Inferior parietal cortex (tissue), 1 donor: Measurements from ENCODE around the gene ZNF83.
A peak's percentile ranks its signal among the peaks of the same experiment; 100 is the strongest.
"Not testable (repeated sequence)": the region's sequence is repeated elsewhere in the genome, so short reads cannot be mapped to it uniquely, and the experiment has no call there.

Experiments
- DNase-seq: peaks from one replicate; pipeline ENCODE4 v3.0.0-alpha.2; 2016; ENCODE audit errors: extremely low spot score

ZNF83 gene

GRCh38 chr19:52639996-52640395, 1.8 kb upstream of the ZNF83 start:
- DNase-seq: no peak

DNA sequence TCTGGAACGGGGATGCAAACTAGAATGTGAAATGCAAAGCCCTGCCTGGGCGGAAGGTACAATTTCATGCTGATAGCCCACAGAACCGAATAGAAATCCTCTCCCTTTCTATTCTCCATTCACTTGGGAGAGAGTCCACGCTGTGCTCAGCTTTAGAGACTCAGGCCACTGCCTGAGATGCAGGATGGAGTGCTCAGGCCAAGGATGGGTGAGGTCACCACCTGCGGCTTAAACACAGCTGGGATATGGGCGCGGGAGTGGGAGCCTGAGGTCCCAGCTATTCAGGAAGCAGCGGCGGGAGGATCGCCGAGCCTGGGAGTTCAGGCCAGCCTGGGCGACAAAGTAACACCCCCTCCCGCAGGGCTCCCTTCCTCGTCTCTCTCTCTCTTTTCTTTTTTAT, 446 bp upstream of the ZNF83 start:
- DNase-seq: no peak

GRCh38 chr19:52635786-52636570, 2.2 kb downstream of the ZNF83 start:
- DNase-seq: no peak

DNA sequence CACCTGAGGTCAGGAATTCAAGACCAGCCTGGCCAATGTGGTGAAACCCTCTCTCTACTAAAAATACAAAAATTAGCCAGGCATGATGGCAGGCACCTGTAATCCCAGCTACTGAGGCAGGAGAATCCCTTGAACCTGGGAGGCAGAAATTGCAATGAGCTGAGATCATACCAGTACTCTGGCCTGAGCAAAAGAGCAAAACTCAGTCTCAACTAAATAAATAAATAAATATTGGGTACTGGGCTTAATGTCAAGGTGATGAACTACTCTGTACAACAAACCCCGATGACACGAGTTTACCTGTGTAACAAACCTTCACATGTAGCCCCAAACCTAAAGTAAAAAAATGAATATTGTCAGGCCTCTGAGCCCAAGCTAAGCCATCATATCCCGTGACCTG, 10.7 kb downstream of the ZNF83 start:
- DNase-seq: not testable (repeated sequence)

DNA sequence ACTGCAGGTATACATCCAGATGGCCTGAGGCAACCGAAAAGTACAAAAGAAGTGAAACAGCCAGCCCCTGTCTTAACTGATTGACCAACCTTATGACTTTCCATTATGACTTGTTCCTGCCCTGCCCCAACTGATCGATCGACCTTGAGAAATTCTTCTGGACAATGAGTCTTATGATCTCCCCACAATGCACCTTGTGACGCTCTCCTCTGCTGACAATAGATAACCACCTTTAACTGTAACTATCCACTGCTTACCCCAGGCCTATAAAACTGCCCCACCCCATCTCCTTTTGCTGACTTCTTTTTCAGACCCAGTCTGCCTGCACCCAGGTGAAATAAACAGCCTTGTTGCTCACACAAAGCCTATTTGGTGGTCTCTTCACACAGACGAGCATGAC, 11.2 kb downstream of the ZNF83 start:
- DNase-seq: no peak

DNA sequence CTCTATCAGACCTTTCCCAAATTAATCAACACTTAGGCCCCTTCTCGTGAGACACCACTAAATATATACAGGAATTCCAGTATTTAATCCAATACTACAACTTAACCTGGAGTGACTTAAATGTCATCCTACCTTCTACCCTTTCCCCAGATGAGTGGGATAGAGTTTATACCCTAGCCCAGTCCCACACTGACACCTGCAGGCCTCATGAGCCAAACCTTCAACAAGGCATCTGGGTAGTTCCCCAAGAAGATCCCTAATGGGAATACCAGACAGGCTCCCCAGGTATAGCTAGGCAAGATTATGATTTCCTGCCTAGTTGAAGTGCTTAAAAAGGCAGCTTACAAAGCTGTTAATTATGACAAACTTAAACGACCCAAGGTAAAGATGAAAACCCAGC, 15.9 kb downstream of the ZNF83 start:
- no peak for DNase-seq

DNA sequence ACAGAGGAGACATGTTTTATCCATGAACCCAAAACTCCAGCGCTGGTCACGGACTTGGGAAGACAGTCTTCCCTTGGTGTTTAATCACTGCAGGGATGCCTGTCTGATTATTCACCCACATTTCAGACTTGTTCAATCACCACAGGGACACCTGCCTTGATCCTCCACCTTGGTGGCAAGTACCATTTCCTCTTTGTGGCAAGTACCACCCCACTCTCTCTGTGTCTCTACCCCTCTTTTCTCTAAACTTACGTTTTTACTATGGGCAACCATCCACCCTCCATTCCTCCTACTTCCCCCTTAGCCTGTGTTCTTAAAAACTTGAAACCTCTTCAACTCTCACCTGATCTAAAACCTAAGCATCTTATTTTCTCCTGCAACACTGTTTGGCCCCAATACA, 16.8 kb downstream of the ZNF83 start:
- DNase-seq: no peak

DNA sequence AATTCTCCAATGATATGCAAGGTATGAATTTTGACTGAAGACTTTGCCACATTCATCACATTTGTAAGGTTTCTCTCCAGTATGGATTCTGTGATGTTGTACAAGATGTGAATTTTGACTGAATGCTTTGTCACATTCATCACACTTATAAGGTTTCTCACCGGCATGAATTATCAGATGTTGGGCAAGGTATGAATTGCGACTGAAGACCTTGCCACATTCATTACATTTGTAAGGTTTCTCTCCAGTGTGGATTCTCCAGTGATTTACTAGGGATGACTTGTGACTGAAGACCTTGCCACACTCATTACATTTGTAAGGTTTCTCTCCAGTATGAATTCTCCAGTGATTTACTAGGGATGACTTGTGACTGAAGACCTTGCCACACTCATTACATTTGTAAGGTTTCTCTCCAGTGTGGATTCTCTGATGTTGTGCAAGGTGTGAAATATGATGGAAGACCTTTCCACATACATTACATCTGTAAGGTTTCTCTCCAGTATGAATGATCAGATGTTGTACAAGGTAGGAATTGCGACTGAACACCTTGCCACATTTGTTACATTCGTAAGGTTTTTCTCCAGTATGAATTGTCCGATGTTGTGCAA, 24.8 kb downstream of the ZNF83 start:
- DNase-seq: no peak

- no peak for DNase-seq
These were observed 34.5 kb downstream of the ZNF83 start for GRCh38 chr19:52603558-52604207.

- DNase-seq: no peak
These were observed 35.2 kb downstream of the ZNF83 start for GRCh38 chr19:52602941-52603340.

- DNase-seq: not testable (repeated sequence)
These were observed 36.2 kb downstream of the ZNF83 start for GRCh38 chr19:52601974-52602366.

- DNase-seq: peak; percentile 70
These were observed 36.9 kb downstream of the ZNF83 start for GRCh38 chr19:52601025-52601973.

GRCh38 chr19:52600639-52601024, 37.5 kb downstream of the ZNF83 start:
- DNase-seq: no peak

DNA sequence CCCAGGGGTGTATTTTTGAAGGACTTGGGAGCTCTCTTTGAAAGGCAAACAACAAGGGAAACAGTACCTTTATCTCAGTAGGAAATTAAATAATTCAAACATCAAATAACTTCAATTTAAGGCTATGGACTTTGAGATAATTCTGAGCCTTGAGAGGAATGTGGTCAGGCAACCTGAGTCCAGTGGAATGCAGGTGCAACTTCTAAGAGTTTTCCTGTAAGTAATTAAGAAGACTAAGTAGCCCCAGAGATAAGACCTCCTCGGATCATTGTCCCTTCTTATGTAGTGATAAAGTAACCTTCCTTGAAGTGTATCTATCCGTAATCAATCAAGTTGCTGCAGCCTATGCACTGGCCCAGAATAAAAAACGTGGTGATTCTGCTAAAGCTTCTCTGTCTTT, 38.9 kb downstream of the ZNF83 start:
- DNase-seq: no peak

GRCh38 chr19:52593441-52593840, 44.7 kb downstream of the ZNF83 start:
- DNase-seq: not testable (repeated sequence)

DNA sequence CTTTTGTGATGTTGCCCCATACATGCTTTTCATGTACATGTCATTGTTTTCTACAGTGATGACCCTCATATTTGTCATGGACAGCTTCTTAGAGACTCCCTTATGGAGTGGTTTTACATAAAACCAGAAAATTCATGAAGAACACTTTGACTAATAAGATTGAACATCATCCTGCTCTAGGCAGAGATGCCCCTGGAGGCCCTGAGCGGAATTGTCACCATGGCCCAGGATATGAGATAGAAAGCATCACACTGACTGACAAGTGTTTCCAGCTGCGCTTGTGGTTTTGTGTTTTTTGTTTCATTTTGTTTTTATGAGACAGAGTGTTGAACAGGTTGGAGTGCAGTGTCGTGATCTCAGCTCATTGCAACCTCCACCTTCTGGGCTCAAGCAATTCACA, 45.9 kb downstream of the ZNF83 start:
- no peak for DNase-seq

DNA sequence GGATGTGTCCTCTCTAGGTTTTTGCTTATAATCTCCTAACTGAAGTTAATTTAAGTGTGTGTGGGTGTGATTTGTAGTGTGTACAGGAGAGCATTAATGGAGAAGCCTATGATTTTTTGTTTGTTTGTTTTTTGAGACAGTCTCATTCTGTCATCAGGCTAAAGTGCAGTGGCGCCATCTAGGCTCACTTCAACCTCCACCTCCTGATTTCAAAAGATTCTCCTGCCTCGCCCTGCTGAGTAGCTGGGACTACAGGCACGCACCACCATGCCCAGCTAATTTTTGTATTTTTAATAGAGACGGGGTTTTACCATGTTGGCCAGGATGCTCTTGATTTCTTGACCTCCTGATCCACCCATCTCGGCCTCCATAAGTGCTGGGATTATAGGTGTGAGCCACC, 47.4 kb downstream of the ZNF83 start:
- no peak for DNase-seq

GRCh38 chr19:52585604-52586003, 52.6 kb downstream of the ZNF83 start:
- no peak for DNase-seq

- no peak for DNase-seq
These were observed 53.3 kb downstream of the ZNF83 start for GRCh38 chr19:52584736-52585440.

DNA sequence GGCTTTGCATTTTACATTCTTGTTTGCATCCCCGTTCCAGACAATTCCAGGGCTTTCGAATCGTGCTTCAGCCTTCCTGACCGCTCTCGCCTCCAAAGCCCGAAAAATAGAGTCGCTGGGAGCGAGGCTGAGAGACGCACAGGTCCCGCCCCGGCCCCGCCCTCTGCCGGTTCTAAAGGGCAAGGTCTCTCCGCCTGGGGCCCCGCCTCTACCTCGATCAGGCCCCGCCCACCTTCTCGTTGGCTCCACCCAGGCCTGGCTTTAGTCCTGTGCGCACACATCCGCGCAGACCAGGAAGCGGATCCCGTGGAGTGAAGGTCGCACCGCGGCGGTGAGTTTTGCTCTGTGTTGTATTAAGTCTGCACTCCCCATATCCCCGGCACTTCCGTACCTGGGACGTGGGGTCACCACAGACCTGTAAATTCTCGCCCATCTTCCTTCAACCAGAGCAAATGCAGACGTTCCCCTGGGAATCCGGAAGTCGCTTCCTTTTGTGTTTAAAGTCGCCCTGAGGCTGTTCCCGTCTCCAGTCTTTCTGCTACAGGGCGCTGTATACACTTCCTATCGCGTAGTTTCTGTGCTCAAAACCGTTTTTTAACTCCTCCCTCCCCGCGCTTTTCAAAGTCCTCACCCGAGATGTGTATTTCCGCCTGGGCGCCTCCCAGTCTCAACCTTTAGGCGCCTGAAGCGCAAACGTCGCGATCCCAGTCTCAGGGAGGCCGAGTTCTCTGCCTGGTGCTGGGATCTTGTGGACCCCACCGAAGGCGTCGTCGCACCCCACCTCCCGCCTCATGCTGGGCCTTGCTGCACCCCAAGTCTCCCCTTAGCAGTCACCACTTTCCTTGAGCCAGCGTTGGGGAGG, 67.9 kb downstream of the ZNF83 start, which contains the start of gene ZNF701:
Gene ZNF701 (plus strand): TSS at position 288 of the 862 bp plus-strand sequence. CDS start 3,861 bp downstream, outside the sequence.
- DNase-seq: peak; percentile 92
